Pons (tissue), 1 donor: ENCODE data around the gene PIAS3.
A peak's percentile ranks its signal among the peaks of the same experiment; 100 is the strongest.
"Not testable (repeated sequence)": the region's sequence is repeated elsewhere in the genome, so short reads cannot be mapped to it uniquely, and the experiment has no call there.

Experiments used
- DNase-seq: peaks from one replicate; pipeline ENCODE4 v3.0.0-alpha.2; 2016; ENCODE audit warnings: low spot score

Gene PIAS3

DNA sequence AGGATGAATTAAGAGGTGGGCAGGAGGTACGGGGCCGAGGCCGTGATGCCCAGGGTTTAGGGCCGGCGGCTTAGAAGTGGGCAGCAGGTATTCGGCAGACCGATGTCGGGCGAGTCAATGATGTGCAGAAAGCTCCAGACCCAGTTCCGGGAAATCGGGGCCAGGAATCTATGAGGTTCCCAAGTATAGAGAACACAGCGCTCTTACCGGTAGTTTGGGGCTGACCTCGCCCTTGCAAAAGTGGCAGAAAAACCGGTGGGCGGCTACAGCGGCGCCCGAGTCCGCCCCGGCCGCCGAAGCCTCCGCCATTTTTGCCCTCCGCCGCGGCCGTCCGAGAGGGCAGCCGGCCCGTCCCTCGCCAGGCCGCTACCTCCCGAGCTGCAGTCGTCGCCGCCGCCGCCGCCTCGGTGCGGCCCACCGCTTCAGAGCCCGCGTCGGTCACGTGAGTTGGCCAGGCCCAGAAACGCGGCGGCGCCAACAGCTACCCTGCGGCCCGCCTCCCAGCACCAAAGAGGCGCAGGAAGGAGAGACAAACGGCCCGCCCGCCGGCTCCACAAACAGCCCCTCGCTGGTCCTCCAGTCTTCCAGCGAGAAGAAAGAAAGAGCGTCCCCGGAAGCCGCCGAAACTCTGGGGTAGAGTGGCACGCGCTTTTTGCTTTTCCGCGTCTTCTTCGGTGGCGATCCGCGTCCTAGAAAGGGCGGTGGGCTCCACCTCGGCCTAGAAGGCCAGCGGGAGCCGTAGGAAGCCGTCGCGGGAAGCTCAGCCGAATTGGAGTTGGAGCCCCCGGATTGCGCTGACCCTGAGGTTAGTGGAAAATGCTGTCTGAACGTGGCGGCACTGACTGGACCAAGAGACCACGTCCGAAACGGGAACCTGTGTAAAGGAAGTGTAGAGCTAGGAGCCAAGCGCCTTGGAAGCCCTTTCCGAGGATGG is 35.0 kb downstream of the PIAS3 start, which contains the start of the genes POLR3C and RNF115:
TSS of gene POLR3C (plus strand) at position 636 of the 934 bp plus-strand sequence. CDS start 1,577 bp downstream, outside the sequence.
TSS of gene RNF115 (minus strand) at position 531 of the 934 bp plus-strand sequence. CDS start at position 309, 222 bp downstream.
- peak; percentile 82 for DNase-seq

DNA sequence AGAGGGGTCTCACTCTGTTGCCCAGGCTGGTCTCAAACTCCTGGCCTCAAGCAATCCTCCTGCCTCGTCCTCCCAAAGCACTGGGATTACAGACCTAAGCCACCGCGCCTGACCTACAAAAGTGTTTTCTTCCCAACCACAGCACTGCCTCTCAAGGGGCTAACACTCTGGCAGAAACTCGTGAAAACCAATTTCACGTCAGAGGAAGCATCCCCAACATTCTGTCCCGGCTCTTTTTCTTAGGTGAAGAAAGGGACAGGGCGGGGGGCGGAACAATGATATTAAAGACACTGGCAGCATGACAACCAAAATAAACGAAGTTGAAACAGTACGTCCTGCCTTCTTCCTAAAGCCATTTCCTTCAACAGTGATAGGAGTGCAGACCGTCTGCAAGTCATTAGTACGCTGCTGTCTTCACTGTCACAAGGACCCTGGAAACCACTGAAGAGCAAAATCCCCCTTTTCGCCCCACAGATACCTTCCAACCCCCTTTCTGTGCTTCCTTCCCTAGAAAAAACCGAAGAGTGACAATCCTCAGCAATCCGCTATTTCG is 36.0 kb downstream of the PIAS3 start:
- DNase-seq = not testable (repeated sequence)

DNA sequence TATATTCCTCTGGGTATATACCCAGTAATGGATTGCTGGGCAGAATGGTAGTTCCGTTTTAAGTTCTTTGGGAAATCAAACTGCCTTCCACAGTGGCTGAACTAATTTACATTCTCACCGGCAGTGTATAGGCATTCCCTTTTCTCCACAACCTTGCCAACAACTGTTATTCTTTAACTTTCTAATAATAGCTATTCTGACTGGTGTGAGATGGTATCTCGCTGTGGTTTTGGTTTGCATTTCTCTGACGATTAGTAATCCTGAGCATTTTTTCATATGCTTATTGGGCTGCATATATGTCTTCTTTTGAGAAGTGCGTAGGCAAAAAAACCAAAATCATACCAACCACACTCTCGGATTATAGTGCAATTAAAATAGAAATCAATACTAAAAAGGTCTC is 40.8 kb downstream of the PIAS3 start:
- not testable (repeated sequence) for DNase-seq

DNA sequence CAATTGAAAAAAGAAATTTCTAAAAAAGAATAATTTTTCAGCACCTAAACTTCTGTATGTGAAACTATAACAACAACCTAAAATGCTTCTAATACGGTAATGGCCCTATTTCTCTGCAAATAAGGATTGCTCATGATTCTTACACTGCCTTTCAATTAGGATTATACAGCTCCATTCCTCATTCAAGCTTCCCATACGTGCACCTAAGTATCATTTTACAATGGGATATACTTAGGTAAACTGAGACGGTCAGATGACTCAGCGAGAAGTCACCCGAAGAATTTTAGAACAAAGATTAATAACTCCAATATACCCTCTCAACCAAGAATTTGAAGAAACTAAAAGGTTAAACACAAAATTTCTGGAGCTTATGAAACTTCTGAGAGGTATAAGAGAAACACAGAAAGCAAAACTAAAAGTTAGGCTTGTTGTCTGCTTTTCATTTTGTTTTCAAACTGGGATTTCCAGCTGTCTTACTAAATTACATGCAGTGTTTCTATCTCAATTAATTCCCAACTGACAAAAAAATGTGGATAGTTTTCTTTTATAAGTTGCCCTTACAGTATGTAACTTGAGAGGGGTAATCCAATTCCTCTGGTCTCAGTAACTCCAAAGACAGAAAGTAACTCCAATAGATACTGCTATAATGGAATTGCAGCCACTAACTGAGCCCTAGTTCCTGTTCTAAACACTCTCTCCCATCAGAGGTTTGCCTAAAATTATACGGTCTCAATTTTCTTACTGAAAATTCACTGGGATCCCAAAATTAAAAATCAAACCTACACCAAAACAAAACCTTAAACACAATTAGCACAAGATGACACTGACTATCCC is 45.7 kb downstream of the PIAS3 start:
- DNase-seq = not testable (repeated sequence)

DNA sequence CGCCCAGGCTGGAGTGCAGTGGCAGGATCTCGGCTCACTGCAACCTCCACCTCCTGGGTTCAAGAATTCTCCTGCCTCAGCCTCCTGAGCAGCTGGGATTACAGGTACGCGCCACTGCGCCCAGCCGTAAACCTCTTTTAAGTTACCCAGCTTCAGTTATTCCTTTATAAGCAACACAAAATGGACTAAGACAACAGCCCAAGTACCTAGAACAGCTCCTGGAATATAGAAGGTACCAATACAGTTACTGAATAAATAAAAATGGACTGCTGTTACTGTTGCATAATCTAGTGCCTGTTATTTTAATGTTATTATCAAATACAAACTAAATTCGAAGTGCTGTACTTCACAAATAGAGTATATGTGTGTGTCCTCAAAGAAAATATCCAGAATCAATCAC is 52.0 kb downstream of the PIAS3 start:
- no peak for DNase-seq

DNA sequence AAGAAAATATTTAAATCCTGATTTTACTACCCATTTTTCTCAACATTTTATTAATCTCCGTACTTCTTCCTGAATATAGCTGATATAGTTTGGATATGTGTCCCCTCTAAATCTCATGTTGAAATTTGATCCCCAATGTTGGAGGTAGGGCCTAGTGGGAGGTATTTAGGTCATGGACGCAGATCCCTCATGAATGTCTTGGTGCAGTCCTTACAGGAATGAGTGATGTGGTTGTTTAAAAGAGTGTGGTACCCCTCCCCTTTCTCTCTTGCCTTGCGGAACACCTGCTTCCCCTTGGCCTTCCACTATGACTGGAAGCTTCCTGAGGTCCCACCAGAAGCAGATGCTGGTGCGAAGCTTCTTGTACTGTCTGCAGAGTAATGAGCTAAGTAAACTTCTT is 52.5 kb downstream of the PIAS3 start:
- no peak for DNase-seq

DNA sequence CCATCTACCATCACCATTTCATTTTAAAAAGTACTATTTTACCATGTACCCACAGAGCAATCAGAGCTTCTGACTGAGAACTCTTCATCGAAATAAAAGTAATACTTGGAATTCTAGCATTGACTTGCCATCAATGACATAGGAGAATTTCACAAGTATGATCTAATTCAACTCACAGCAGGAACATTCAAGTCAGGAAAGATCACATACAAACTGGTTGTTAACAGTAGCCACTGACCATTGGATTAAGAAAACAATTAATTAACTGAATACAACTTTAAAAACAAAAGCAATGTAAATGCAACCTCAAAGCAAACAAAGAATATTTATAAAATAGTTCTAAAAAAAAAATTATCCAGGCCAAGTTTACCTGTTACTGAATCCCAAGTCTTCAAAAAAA is 53.8 kb downstream of the PIAS3 start:
- no peak for DNase-seq

DNA sequence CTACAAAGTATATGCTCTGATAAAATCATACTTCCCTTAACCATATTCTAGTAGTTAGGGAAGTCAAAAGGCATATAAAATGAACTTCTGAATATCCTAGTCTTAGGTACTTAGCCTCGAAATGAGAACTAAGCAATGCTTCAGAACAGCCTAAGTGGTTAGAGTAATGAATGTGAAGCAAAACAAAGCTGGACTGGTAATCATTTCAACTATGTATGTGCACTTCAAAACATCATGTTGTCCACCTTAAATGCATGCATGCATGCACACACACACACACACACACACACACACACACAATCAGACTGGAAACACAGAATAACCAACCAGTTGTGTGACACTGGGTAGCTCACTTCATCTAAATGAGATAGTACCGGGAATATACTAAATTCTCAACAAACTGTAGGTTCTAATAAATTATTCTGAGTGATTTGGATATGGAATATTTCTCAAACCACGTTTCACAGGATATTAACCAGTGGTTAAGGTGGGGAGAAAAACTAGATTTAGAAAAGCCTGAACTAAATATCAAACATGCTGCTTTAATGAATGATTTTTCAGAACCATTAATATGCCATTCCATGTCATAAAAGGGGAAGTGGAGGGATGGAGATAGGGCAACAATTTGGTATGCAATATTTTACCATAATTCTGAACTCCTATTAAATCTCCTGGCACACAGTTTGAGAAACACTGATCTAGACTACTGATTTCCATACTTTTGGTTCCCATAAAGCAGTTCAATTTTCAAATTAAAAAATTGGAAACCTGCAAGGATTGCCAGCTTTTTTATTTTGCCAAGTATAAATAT is 54.4 kb downstream of the PIAS3 start:
- DNase-seq = no peak

DNA sequence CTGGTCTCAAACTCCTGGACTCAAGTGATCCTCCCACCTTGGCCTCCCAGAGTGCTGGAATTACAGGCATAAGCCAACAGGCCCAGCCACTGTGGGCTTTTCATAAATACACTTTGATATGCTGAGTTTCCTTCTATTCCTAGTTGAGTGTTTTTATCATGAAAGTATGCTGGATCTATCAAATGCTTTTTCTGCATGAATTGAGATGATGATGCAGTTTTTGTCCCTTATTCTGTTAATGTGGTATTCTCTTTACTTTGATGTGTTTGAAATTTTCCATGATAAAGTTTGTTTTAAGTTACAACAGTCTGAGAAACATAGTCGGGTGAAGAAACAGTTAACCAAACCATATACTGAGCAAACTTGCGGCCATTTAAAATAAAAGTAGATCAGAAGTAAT is 59.1 kb downstream of the PIAS3 start:
- DNase-seq = no peak
